GM21367 (cell line): ENCODE results near the gene B3GALNT2.

Experiments
- ATAC-seq: cut with Tn5 transposase; IDR thresholded peaks from one replicate; pipeline ENCODE4 v1.9.1; 2021; ENCODE audit not compliant: unreplicated experiment

B3GALNT2 gene

DNA sequence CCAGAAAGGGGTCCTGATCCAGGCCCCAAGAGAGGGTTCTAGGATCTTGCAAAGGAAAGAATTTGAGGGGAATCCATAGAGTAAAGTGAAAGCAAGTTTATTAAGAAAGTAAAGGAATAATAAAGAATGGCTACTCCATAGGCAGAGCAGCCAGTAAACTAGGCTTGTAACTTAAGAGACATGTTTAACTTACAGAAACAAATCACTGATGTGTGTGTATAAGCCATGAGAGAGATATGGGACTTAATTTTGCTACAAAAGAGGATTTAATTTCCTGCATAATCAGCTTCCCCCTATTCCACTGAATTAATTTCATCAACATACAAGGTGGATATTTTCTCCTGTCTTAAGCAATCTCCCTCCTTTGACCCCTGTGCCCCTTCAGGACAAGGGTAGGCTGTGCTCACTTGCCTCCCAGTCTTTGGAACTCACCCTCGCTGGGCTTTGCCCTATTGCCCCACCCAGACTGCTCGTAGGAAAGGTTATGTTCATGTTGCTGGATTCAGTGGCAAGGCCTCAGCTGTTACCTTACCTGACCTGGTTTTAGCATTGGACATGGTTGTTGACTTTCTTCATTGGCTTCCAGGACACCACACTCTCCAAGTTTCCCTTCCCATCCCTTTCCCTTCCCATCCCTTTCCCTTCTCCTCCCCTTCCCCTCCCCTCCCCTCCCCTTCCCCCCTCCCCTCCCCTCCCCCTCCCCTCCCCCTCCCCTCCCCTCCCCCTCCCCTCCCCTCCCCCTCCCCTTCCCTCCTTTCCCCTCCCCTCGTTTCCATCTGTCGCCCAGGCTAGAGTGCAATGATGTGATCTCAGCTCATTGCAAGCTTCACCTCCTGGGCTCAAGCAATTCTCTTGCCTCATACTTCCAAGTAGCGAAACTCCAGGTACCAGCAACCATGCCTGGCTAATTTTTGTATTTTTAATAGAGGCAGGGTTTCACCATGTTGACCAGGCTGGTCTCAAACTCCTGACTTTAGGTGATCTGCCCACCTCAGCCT lies 92.5 kb downstream of the B3GALNT2 start:
- no peak for ATAC-seq

DNA sequence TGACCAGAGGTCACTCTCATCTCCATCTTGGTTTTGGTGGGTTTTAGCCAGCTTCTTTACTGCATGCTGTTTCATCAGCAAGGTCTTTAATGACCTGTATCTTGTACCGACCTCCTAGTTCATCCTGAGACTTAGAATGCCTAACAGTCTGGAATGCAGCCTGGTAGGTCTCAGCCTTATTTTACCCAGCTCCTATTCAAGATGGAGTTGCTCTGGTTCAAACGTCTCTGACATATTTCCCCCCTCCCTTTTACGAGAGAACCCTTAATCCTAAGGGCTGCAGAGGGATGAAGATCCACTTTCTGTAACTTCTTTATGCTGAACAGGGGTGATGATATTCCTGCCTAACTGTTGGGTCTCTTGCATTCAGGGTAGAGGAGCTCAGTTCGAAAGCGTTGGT lies 93.8 kb downstream of the B3GALNT2 start:
- no peak for ATAC-seq

DNA sequence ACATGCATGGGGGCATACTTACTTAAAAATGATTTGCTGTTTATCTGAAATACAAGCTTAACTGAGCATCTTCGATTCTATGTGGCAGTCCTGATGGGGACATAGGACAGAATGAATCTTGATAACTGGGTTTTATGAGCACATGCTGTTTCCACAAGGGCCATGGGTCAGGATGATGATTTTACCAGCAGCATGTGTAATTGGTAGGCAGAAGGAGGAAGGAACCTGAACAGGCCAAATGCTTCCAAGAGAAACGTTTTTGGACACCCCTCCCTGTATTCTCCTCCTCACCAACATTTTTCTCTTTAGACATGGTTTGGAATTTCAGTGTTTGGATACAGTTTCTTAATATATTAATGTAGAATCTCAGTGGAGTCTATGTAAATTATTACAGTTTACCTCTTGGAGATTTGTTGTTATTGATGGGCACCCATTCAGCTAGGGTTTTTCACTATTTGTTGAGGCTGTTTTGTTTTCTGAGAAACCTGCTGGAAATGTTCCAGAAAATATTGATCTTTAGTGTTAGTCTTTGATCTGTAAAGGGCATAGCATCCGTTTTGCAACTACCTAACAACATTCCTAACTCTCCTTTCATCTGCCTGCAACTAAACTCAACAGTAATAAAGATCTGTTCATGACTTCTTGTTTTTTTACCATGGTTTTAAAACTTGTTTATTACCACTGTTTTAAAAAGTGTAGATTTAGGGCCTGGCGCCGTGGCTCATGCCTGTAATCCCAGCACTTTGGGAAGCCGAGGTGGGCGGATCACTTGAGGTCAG lies 95.0 kb downstream of the B3GALNT2 start:
- no peak for ATAC-seq

DNA sequence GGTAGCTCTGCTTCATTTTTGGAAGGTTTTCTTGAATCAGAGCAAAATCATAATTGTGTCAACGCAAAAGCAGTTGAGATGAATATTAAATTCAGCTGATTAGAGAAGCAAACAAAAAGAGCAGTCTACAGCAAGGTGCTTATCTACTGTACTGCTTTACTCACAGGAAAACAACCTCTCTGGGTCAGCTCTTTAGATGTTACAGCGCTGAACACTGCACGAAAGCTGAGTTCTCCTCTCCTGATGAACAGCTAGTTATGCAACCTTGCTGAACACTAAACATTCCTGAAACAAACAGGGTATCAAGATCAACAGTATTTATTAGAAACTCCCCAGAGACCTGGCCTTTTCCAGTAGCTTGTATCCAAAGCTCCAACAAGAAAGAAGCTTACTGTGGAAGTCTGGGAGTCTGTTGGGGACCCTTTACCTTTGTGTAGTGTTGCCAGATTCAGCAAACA lies 95.7 kb downstream of the B3GALNT2 start:
- ATAC-seq: no peak

DNA sequence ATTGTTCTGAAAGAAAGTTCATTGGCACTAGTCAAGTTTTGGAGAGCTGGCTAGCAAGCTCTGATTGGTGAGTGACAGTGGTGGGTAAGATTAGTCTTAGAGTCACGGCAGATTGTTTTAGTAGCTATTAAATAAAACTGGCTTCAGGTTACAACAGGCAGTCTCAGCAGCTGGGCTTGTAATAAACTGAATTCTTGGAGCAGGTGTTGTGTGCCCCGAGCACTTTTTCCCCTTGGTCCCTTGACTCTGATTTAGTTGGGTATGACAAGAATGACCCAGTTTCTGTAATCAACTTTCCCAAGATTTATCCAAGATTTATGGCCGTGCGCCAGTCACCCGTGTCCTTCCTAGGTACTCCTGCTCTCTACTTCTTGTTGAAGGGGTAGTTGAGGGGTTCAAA lies 96.8 kb downstream of the B3GALNT2 start:
- ATAC-seq: no peak

DNA sequence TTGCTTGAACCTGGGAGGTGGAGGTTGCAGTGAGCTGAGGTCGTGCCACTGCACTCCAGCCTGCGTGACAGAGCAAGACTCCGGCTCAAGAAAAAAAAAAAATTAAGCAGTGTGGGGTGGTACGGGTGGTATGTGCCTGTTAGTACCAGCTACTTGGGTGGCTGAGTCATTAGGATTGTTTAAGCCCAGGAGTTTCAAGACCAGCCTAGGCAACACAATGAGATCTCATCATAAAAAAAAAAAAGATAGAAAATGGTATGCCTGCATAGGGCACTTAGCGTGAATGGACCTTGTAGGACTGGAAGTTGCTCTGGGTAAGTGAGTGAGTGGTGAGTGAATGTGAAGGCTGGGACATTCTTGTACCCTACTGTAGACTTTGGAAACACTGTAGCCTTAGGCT lies 100.1 kb downstream of the B3GALNT2 start:
- no peak for ATAC-seq

DNA sequence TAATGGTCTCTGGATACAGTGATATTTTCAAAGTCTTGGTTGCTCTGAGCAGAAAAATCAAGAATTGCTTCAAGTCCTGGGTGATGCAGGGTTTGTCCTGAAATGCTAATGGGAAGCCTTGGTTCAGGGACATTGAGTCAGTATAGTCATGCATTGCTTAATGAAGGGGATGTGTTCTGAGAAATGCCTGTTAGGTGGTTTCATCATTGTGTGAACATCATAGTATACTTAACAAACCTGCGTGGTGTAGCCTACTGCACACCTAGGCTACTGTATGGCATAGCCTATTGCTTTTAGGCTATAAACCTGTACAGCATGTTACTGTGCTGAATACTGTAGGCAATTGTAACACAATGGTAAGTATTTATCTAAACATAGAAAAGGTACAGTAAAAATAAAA lies 100.7 kb downstream of the B3GALNT2 start:
- no peak for ATAC-seq

DNA sequence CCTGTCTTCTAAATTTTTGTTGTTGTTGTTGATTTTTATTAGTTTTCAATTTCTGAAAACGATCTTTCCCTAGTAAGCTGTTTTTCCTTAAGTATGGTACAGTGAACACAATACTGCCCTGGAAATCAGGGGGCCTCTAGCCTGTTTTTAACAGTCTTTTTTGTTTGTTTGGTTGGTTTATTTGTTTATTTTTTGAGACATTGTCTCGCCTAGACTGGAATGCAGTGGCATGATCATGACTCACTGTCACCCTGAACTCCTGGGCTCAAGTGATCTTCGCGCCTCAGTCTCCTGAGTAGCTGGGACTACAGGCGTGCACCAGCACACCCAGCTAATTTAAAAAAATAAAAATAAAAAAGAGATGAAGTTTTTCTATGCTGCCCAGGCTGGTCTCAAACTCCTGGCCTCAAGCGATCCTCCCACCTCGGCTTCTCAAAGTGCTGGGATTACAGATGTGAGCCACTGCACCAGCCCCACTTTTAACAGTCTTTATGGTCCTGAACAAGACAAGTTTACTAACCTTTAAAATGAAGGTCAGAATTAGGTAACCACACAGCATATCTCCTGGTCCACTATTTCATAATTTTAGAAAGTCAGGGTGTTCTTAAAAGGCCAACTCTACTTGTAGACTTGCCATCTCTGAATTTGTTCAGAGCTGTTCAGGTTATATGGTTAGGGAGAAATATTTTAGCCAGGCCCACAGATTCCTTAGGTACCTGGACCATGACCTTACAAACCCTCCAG lies 101.6 kb downstream of the B3GALNT2 start:
- no peak for ATAC-seq

DNA sequence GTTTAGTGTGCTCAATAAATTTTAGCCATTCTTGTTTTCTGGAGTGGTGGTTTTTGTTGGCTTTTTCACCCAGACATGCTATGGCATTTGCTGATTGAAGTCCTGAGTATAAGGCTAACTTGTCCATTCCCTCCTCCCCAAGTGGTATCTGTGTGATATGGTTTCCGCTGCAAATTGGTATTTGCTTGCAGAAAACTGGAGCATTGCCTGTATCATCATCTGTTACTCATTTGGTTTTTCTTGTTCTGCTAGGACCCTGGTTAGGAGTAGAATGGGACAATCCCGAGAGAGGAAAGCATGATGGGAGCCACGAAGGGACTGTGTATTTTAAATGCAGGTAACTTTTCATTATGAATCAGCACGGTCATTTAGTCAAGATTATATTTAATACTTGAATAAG lies 103.0 kb downstream of the B3GALNT2 start:
- ATAC-seq: no peak
